ENCODE data around the gene CFAP61. TPM values are rescaled to one million over a fixed set of nuclear protein-coding genes. Genes with fewer than 3 reads are reported as not detected.

CFAP61 gene
- total and polyA plus RNA-seq, 10 donors: 0.06 to 0.17 TPM; not detected in 8

- no peak overlapping the region for H3K4me3 ChIP-seq
- intact Hi-C loops (cut with DNase I; ENCODE audit: low total_unique reads): no loop called here
- WGBS, 5 donors: 58 to 71% (median 67%) methylated on average over 10 of the region's 10 CpGs
- peaks cover 0 to 10% (median 0%) of the 10 kb centered on the region in 7 donors for H3K27me3 ChIP-seq (replicated peaks in 1 of 7)
- no peaks in the 10 kb centered on the region for H3K9me3 ChIP-seq
- TF ChIP-seq POLR2AphosphoS5 (IDR thresholded peaks at IDR 0.05): no peak
- no peak for TF ChIP-seq CTCF (IDR thresholded peaks at IDR 0.05 in 8 of 11, conservative IDR thresholded peaks at IDR 0.05 in 3 of 11)
- TF ChIP-seq POLR2A (IDR thresholded peaks at IDR 0.05): no peak
- no peak overlapping the region for H3K27ac ChIP-seq
- DNase-seq: no peak
- H3K36me3 ChIP-seq: no peaks in the 10 kb centered on the region
- H3K4me1 ChIP-seq: no peaks in the 10 kb centered on the region
Measured at GRCh38 chr20:20070871-20071726, 18.8 kb downstream of the CFAP61 start.

- Histone ChIP-seq H3K4me3 (no peak overlapping the region), H3K36me3 (no peaks in the 10 kb centered on the region), H3K27me3 (replicated peaks in 1 of 7) (peaks cover 0 to 10% (median 0%) of the 10 kb centered on the region in 7 donors), H3K4me1 (no peaks in the 10 kb centered on the region), H3K9me3 (no peaks in the 10 kb centered on the region), H3K27ac (no peak overlapping the region)
- no peak for DNase-seq
- intact Hi-C loops (cut with DNase I; ENCODE audit: low total_unique reads): no loop called here
- 66 to 78% (median 72%) methylated on average over 15 of the region's 15 CpGs for WGBS, 5 donors
- no peak for TF ChIP-seq CTCF (IDR thresholded peaks at IDR 0.05 in 8 of 11, conservative IDR thresholded peaks at IDR 0.05 in 3 of 11)
- no peak for TF ChIP-seq POLR2AphosphoS5 (IDR thresholded peaks at IDR 0.05)
- no peak for TF ChIP-seq POLR2A (IDR thresholded peaks at IDR 0.05)
Measured at GRCh38 chr20:20073801-20074371, 21.6 kb downstream of the CFAP61 start.

GRCh38 chr20:20075032-20075431, 22.7 kb downstream of the CFAP61 start:
- no peaks in the 10 kb centered on the region for H3K9me3 ChIP-seq
- 81 to 89% (median 85%) methylated on average over 4 of the region's 4 CpGs for WGBS, 5 donors
- H3K27me3 ChIP-seq (replicated peaks in 1 of 7): peaks cover 0 to 10% (median 0%) of the 10 kb centered on the region in 7 donors
- intact Hi-C loops (cut with DNase I; ENCODE audit: low total_unique reads): no loop called here
- no peaks in the 10 kb centered on the region for H3K4me1 ChIP-seq
- DNase-seq: no peak
- TF ChIP-seq POLR2A (IDR thresholded peaks at IDR 0.05): no peak
- TF ChIP-seq POLR2AphosphoS5 (IDR thresholded peaks at IDR 0.05): no peak
- TF ChIP-seq CTCF (IDR thresholded peaks at IDR 0.05 in 8 of 11, conservative IDR thresholded peaks at IDR 0.05 in 3 of 11): no peak
- H3K36me3 ChIP-seq: no peaks in the 10 kb centered on the region
- H3K4me3 ChIP-seq: no peak overlapping the region
- H3K27ac ChIP-seq: no peak overlapping the region
